Coronary artery (tissue), 2 donors: ENCODE data around the gene APOD.
A peak's percentile ranks its signal among the peaks of the same experiment; 100 is the strongest.

Experiments
- DNase-seq: peaks from one replicate; pipeline ENCODE4 v3.0.0-alpha.2; 2017; ENCODE audit warnings: low spot score
- H3K27ac ChIP-seq, 2 donors: fragments of 200-600 bp; sonication (generic); one replicate each; pipeline ENCODE4 v1.5.1; 2016 to 2019
- H3K4me3 ChIP-seq: fragments of 200-600 bp; sonication (generic); 2 replicates; pipeline ENCODE4 v1.5.1; 2016; ENCODE audit warnings: mild to moderate bottlenecking, moderate library complexity
- CTCF ChIP-seq: fragments of 200-600 bp; sonication (generic); IDR thresholded peaks from one replicate; pipeline ENCODE4 v1.5.1; 2019; ENCODE audit warnings: antibody characterized with exemption

APOD gene

GRCh38 chr3:195580744-195581443, 2.8 kb downstream of the APOD start:
- H3K4me3 ChIP-seq, result peak overlapping the region; percentile 41
- H3K27ac ChIP-seq, result no peak overlapping the region
- no peak for DNase-seq
- no peak for TF ChIP-seq CTCF

- Histone ChIP-seq H3K4me3 (peak overlapping the region; percentile 34), H3K27ac (no peak overlapping the region)
- no peak for TF ChIP-seq CTCF
- DNase-seq, result no peak
These were observed 4.5 kb downstream of the APOD start for GRCh38 chr3:195579281-195579680.

- H3K27ac ChIP-seq, result no peak overlapping the region
- DNase-seq, result no peak
- TF ChIP-seq CTCF, result no peak
These were observed 5.2 kb downstream of the APOD start for GRCh38 chr3:195578565-195578964.

GRCh38 chr3:195577645-195578177, 6.0 kb downstream of the APOD start:
- no peak for DNase-seq
- TF ChIP-seq CTCF, result no peak
- Histone ChIP-seq H3K4me3 (no peak overlapping the region), H3K27ac (no peak overlapping the region)

More at GRCh38 chr3:195578565-195578964, 5.2 kb downstream of the APOD start:
- H3K4me3 ChIP-seq, result peak overlapping the region; percentile 34

GRCh38 chr3:195574497-195575304, 9.0 kb downstream of the APOD start:
- TF ChIP-seq CTCF, result no peak
- no peak overlapping the region for H3K4me3 ChIP-seq
- no peak for DNase-seq
- no peak overlapping the region for H3K27ac ChIP-seq

- H3K4me3 ChIP-seq, result no peak overlapping the region
- H3K27ac ChIP-seq, result no peak overlapping the region
- no peak for DNase-seq
- TF ChIP-seq CTCF, result no peak
These were observed 9.9 kb downstream of the APOD start for GRCh38 chr3:195573611-195574496.
